ENCODE measurements around the gene ODAD4.
"Not testable (repeated sequence)": the region's sequence is repeated elsewhere in the genome, so short reads cannot be mapped to it uniquely, and the experiment has no call there.

ODAD4 gene

DNA sequence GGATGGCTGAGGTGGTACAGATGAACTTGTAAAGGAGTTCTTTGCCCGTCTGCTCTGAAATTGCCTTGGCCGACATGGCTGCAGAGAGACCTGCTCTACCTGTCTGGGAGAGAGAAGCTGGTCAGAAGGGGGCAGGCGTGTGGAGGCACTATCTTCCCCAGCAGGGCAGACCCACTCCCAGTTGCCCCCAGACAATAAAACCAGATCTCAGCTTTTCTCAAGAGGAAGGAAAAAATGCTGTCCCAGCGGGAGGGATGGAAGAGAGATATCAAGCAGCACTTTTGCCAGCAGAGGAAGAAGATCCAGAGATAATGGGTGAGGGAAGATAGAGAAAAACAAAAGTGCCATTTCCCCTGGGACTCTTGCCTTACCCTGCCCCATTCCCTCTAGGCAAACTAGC is 16.6 kb upstream of the ODAD4 start:
- DNase-seq: no peak

DNA sequence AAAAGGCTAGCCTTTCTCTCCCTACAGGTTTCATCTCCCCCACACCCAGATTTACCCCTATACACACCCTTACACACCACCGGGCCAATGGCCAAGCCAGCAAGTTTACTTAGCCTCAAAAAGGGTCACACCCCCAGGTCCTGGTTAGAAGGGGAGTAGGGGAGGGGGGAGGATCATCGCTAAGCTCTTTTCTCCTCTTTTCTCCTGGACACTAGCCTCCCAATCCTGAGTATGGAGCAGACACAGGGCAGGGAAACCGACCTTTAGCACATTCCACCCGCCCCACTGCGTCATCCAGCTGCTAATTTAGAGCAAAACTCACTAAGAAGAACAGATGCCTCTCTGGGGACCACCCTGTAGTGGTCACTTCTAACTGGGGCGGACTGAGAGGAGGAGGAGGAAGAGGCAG is 16.1 kb upstream of the ODAD4 start:
- DNase-seq: no peak

DNA sequence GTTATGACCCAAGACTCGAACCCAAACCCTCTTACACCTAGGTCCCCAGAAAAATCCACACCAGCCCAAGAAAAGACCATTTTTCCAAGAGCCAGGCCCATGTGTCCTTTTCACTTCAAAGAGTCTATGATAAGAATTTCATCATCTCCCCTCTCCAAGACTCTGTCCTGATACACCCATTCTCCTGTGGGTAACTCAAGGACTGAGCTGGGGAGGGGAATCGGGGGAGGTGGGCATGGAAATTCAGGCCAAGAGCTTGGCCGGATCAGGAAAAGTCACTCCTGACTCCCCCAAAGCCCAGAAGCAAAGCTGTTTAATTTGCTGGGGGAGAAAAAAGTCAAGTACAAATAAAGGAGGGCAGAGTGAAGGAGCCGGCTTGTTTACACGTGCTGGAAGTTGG is 15.4 kb upstream of the ODAD4 start:
- DNase-seq: no peak

GRCh38 chr17:41915566-41915965 is 14.9 kb upstream of the ODAD4 start:
- DNase-seq: no peak

DNA sequence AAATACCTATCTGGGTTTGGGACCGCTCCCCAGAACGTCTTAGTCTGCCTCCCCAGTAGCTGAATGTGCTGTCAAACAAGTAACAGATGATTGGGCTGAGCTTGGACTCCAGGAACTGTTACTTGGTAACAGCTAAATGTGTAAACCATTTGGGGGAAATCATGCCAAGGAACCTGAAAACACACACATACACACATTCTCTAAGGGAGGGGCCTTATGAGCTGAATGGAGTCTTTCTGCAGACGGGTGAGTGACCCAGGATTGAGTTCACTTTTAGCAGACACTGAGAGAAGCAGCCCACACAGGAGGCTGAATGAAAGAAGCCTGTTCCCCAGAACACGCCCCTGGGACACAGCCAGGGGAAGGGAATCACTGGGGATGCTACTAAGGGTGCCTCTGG is 13.2 kb upstream of the ODAD4 start:
- DNase-seq: no peak

GRCh38 chr17:41917679-41918313 is 12.6 kb upstream of the ODAD4 start:
- peak; percentile 49 for DNase-seq

DNA sequence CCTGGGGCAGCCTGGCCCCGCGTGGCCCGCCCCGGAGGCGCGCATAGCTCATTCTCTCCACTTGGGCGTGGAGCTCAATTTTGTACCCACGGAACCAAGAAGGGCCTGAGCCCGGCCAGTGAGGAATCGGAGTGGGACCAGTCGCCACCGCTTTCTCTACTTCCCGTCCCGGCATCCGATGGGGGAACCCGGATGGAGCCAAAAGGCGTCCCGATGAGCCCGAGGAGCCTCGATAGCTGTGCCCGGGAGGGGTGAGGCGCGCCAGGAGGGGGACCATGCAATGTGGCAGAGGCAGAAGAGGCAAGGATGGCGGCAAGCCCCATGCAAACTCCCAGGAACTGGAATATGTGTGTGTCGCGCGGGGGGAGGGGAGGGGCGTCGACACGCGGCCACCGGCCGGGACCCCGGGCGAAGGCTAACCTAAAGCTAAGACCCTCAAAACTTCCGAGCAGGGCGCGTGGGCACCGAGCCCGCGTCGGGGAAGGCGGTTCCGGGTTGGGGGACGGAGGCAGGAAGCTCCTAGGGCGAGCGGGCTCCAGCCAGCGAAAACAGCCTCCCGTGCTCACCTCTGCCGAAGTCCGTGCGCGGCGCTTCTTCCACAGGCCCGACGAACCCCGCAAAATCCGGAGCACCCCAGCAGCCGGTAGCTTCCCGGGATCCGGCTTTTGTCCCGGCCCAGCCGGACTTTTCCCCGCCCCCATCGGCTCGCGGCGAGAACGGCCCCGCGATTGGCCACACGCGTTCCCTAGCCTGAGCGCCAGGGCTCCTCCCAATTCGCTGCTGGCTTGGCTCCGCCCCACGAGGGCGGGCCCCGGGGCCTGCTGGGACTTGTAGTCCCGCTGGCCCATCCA is 11.9 kb upstream of the ODAD4 start, which contains the start of gene ACLY:
Gene ACLY, minus strand, starts transcription at position 638 of the 851 bp plus-strand sequence. CDS start 5,078 bp downstream, outside the sequence.
- DNase-seq: peak; percentile 96

- DNase-seq: no peak
Observed at GRCh38 chr17:41919165-41919817, 11.1 kb upstream of the ODAD4 start.

GRCh38 chr17:41919840-41920579 is 10.4 kb upstream of the ODAD4 start:
- DNase-seq: no peak

DNA sequence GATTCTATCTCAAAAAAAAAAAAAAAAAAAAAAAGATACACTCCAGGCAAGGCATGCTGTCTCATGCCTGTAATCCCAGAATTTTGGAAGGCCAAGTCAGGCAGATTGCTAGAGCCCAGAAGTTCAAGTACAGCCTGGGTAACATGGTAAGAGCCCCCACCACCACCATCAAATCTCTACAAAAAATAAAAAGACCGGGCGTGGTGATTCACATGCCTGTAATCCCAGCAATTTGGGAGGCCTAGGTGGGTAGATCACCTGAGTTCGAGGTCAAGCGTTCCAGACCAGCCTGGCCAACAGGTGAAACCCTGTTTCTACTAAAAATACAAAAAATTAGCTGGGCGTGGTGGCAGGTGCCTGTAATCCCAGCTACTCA is 9.8 kb upstream of the ODAD4 start:
- no peak for DNase-seq

GRCh38 chr17:41925991-41926590 is 4.3 kb upstream of the ODAD4 start:
- no peak for DNase-seq

DNA sequence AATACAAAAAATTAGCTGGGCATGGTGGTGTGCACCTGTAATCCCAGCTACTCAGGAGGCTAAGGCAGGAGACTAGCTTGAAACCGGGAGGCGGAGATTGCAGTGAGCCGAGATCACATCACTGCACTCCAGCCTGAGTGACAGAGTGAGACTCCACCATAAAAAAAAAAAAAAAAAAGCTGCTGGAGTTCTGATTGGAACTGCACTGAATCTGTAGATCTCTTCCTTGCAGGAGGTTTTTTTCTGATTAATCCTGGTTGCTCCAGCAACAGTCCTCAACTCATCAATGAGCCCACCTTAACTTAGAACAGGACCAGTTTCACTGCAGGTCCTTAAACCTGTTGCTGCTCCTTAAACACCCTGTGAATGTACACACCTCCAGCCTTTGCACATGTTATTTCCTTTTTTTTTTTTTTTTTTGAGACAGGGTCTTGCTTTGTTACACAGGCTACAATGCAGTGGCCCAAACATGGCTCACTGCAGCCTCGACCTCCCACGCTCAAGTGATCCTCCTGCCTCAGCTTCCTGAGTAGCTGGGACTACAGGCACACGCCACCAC is 1.6 kb upstream of the ODAD4 start:
- no peak for DNase-seq

- DNase-seq: not testable (repeated sequence)
Observed at GRCh38 chr17:41930833-41931156, 378 bp downstream of the ODAD4 start.

- not testable (repeated sequence) for DNase-seq
Observed at GRCh38 chr17:41931715-41932114, 1.3 kb downstream of the ODAD4 start.

DNA sequence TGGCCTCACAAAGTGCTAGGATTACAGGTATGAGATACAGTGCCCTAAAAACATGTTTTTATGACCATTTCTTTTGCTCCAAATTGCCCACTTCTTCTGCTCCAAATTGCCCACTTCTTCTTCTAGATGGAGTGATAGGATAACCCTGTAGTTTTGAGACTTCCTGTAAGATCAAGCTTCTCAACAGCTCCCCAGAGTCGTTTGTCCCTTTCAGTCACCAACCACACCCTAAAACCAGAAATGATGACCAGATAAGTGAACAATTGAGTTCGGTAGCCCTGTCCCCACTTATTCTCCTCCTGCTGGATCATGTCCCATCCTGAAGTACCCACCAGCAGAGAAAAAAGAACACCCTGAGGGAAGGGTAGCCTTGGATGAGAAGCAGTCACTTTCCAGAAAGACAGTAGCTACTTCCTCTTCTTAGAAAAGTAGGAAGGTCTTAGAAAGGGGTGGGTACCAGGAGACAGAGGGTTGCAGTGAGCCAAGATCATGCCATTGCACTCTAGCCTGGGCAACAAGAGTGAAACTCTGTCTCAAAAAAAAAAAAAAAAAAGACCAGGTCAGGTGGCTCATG is 2.5 kb downstream of the ODAD4 start:
- DNase-seq: no peak

DNA sequence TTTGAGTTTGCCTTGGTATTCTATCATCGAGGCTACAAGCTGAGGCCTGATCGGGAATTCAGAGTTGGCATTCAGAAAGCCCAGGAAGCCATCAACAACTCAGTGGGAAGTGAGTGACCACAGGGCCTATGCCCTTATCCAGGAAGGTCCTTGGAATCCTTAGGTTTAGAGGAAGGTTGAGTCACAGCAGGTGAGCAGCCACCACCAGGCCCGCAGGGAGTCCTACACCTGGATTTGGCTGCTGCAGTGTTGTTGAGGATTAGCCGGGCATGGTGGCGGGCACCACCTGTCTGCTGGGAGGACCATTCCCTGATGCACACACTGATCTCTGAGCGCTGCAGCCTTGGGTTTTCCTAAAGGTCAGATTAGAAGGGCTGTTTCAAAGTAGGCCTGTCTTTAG is 5.2 kb downstream of the ODAD4 start:
- DNase-seq: no peak

DNA sequence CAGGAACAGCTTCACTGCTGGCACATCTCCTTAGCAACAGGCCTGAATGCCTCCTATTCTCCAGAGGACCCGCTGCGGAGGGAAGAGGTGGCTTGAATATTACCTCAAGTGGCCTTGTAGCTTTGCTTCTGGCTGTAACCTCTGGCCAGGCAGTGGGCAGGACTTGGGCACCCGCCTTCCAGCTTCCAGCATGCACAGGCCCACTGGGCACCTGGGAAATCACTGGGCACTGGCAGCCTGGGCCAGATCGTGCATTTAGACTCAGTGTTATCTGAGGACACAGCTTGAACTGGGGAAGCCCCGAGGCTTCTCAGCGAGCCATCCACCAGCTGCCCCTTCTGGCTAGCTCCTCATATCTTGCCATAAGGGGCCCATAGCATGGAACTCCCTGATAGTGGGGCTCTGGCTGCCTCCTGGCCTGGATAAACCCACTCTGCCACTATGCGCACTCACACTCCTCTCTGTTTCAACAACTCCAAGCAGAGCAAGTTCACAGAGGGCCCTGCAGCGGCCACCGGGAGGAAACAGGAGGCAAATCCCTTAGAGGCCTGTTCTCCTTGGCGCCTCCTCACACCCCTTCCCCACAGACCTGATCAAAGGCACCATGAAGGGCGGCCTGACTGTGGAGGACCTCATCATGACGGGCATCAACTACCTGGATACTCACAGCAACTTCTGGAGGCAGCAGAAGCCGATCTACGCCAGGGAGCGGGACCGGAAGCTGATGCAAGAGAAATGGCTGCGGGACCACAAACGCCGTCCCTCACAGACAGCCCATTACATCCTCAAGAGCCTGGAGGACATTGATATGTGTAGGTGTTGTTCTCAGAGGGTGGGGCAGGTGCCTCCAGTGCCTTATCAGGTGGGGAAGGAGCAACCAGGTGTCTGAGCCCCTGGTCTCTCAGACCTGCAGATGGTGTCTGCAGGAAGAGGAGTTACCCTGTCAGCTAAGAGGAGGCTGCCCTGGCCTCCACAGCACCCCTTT is 7.8 kb downstream of the ODAD4 start:
- no peak for DNase-seq

GRCh38 chr17:41939044-41939692 is 8.8 kb downstream of the ODAD4 start:
- no peak for DNase-seq

- DNase-seq: no peak
Observed at GRCh38 chr17:41939693-41940090, 9.3 kb downstream of the ODAD4 start.

DNA sequence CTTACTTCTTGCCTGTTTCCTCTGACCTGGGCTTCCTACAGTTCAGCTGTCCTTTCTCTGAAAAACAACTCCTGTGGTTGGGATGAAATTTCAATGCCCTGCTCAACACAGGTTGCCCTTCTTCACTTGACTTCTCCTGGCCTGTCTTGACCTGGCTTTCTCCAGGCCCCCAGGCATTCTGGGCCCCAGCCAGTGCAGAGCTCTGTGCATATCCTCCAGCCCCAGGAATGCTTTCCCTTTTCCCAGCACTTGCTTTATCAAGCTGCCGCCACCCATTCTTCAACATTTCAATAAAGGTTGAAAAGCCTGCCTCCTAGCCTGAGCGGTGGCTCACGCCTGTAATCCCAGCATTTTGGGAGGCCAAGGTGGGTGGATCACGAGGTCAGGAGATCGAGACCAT is 10.8 kb downstream of the ODAD4 start:
- no peak for DNase-seq

Measured in stimulated activated CD4-positive, alpha-beta T cell treated with anti-CD3 and anti-CD28 coated beads, Interleukin-4, amount 100 ng/mL, for 1 hour (primary cell).